ENCODE data around the gene PAK4.

The PAK4 gene

GRCh38 chr19:39156326-39157230 is 31.0 kb downstream of the PAK4 start:
- TF ChIP-seq RAD21 (IDR thresholded peaks at IDR 0.05; ENCODE audit: low read depth) (no peak), NFIC (IDR thresholded peaks at IDR 0.05) (no peak), MAX (IDR thresholded peaks at IDR 0.05) (no peak), CEBPB (IDR thresholded peaks at IDR 0.05) (no peak), TCF12 (IDR thresholded peaks at IDR 0.05; ENCODE audit: low read depth) (no peak), YY1 (IDR thresholded peaks at IDR 0.05; ENCODE audit: low read depth) (no peak), EP300 (IDR thresholded peaks at IDR 0.05; ENCODE audit: borderline replicate concordance) (no peak), FOXM1 (IDR thresholded peaks at IDR 0.05; ENCODE audit: borderline replicate concordance, low read depth) (no peak), ZBTB7A (IDR thresholded peaks at IDR 0.05; ENCODE audit: low read depth) (no peak), EGR1 (IDR thresholded peaks at IDR 0.05) (no peak), CREB1 (IDR thresholded peaks at IDR 0.05; ENCODE audit: low read depth) (no peak), TEAD4 (IDR thresholded peaks at IDR 0.05) (no peak), TAF1 (IDR thresholded peaks at IDR 0.05; ENCODE audit: low read depth) (no peak), USF1 (IDR thresholded peaks at IDR 0.05) (no peak), REST (IDR thresholded peaks at IDR 0.05; ENCODE audit: low read depth) (no peak)

GRCh38 chr19:39157275-39157996 is 31.9 kb downstream of the PAK4 start:
- TF ChIP-seq TEAD4 (IDR thresholded peaks at IDR 0.05) (no peak), MAX (IDR thresholded peaks at IDR 0.05) (no peak), FOXM1 (IDR thresholded peaks at IDR 0.05; ENCODE audit: borderline replicate concordance, low read depth) (no peak), EGR1 (IDR thresholded peaks at IDR 0.05) (no peak)

- TF ChIP-seq MAX (IDR thresholded peaks at IDR 0.05) (no peak), ZBTB7A (IDR thresholded peaks at IDR 0.05; ENCODE audit: low read depth) (no peak), TCF12 (IDR thresholded peaks at IDR 0.05; ENCODE audit: low read depth) (no peak), CREB1 (IDR thresholded peaks at IDR 0.05; ENCODE audit: low read depth) (no peak), TAF1 (IDR thresholded peaks at IDR 0.05; ENCODE audit: low read depth) (no peak), USF1 (IDR thresholded peaks at IDR 0.05) (no peak), TEAD4 (IDR thresholded peaks at IDR 0.05) (no peak), CEBPB (IDR thresholded peaks at IDR 0.05) (no peak), EP300 (IDR thresholded peaks at IDR 0.05; ENCODE audit: borderline replicate concordance) (no peak), REST (IDR thresholded peaks at IDR 0.05; ENCODE audit: low read depth) (no peak), NFIC (IDR thresholded peaks at IDR 0.05) (no peak), YY1 (IDR thresholded peaks at IDR 0.05; ENCODE audit: low read depth) (no peak), EGR1 (IDR thresholded peaks at IDR 0.05) (no peak), FOXM1 (IDR thresholded peaks at IDR 0.05; ENCODE audit: borderline replicate concordance, low read depth) (no peak), RAD21 (IDR thresholded peaks at IDR 0.05; ENCODE audit: low read depth) (no peak)
These were observed 32.4 kb downstream of the PAK4 start for GRCh38 chr19:39157997-39158389.

- no peak for TF ChIP-seq FOXM1 (IDR thresholded peaks at IDR 0.05; ENCODE audit: borderline replicate concordance, low read depth)
- TF ChIP-seq MAX (IDR thresholded peaks at IDR 0.05), result no peak
- TF ChIP-seq USF1 (IDR thresholded peaks at IDR 0.05), result no peak
- TF ChIP-seq EP300 (IDR thresholded peaks at IDR 0.05; ENCODE audit: borderline replicate concordance), result no peak
- no peak for TF ChIP-seq CREB1 (IDR thresholded peaks at IDR 0.05; ENCODE audit: low read depth)
- no peak for TF ChIP-seq TEAD4 (IDR thresholded peaks at IDR 0.05)
- TF ChIP-seq ZBTB7A (IDR thresholded peaks at IDR 0.05; ENCODE audit: low read depth), result no peak
- no peak for TF ChIP-seq EGR1 (IDR thresholded peaks at IDR 0.05)
These were observed 33.2 kb downstream of the PAK4 start for GRCh38 chr19:39158646-39159260.
